NCI-H748 (cell line): Measurements from ENCODE around the gene GTSE1.

Experiments used
- DNase-seq: peaks from one replicate; lab custom pipeline; 2025; ENCODE audit not compliant: unreplicated experiment; lab: John Stamatoyannopoulos, UW

Gene GTSE1

DNA sequence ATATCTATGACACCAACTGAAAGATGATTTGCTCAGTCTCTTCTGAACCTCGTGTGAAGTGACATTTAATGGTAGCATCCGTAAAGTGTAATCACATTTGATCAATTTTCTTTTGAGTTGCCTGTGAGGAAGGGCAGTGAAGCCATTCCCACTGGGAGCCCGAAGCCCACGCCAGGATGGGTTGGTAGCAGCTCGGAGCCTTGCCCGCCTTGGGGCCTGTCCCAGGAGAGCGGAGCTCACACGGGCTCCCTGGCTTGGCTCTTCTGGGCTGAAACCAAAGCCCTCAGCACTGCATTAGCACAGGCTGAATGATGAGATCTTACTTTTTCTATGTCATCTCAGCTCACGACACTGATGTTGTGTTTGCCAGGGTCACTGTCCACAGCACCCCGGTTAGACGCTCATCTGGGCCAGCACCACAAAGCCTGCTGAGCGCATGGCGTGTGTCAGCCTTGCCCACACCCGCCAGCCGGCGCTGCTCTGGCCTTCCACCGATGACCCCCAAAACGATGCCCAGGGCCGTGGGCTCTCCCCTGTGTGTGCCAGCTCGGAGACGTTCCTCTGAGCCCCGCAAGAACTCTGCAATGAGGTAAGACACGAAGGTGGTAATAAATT is 29.5 kb downstream of the GTSE1 start:
- DNase-seq, result no peak

DNA sequence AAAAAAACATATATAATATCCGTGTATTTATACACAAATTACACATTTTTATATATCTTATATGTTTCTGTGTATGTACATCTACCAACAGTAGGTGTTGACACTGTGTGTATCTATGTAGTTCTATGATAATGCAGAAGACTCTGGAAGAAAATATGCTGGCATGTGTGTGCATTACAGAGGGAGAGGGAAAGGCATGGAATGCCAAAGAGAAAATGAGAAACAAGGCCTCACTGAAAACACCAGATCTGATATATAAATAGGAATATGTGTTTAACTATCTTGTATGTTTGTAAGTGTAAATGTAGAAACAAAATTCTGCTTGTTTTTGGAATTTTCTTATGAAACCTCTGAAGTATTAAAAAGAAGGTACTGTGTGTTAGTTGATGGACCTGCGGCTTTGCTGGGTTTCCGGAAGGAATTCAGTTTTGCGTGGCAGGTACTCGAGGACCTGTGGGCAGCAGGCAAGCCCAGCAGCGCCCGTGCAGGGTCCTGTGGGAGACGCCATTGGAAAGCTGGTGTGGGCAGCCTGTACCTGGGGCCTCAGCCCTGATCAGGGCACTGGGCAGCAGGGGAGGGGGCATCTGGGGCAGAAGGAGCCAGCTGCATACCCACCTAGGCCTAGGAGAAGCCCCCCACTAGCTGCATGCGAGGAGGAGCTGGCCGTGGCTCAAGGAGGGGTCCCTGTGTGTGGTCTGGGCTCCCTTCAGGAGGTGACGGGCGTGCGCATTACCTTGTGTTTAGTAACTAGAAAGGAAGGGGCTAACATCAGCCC is 31.2 kb downstream of the GTSE1 start:
- no peak for DNase-seq

GRCh38 chr22:46328797-46329196 is 32.1 kb downstream of the GTSE1 start:
- DNase-seq, result no peak

- DNase-seq, result no peak
Observed at GRCh38 chr22:46329616-46330015, 32.9 kb downstream of the GTSE1 start.

GRCh38 chr22:46330426-46330825 is 33.8 kb downstream of the GTSE1 start:
- no peak for DNase-seq

- no peak for DNase-seq
Observed at GRCh38 chr22:46331496-46331895, 34.8 kb downstream of the GTSE1 start.

DNA sequence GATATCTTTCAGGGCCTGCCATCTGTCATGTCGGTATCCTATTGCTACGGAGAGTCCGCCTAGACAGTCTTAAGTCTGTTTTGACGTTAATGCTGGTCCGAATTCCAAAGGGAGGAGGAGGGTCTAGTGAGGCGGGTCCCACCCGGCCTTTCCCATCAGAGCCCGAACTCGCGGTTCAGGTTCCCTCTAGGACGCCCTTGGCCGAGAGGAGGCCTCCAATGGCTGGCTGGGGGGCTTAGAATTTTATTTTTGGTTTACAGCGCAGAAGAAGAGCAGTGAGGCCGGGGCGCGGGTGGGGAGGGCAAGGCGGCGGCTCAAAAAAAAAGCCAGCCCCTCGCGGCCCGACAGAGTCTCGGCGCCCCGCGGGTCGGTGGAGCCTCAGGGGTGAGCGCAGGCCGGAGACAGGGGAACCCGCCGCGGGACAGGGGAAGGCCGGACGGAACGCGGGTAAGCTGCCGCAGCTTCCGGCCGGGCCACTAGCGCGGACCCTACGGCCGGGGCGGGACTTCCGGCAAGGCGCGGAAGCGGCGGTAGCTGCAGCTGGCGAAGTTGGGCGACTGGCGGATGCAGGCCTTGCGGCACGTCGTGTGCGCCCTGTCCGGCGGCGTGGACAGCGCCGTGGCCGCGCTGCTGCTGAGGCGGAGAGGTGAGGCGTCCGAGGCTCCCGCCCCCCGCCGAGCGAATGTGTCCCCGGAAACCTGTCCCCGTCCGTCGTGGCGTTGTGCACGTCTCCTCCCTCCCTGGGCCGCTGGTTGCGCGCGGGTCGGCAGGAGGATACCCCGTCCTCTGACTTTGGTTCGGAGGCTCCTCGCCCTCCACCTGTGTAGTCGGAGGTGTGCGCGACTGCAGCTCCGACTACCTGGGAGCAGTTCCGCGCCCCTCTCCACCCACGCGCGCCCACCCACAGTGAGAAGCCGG is 38.8 kb downstream of the GTSE1 start, which contains the start of gene TRMU:
TRMU (plus strand) TSS at position 514 of the 918 bp plus-strand sequence; CDS start at position 565, 51 bp downstream.
- peak; percentile 92 for DNase-seq

DNA sequence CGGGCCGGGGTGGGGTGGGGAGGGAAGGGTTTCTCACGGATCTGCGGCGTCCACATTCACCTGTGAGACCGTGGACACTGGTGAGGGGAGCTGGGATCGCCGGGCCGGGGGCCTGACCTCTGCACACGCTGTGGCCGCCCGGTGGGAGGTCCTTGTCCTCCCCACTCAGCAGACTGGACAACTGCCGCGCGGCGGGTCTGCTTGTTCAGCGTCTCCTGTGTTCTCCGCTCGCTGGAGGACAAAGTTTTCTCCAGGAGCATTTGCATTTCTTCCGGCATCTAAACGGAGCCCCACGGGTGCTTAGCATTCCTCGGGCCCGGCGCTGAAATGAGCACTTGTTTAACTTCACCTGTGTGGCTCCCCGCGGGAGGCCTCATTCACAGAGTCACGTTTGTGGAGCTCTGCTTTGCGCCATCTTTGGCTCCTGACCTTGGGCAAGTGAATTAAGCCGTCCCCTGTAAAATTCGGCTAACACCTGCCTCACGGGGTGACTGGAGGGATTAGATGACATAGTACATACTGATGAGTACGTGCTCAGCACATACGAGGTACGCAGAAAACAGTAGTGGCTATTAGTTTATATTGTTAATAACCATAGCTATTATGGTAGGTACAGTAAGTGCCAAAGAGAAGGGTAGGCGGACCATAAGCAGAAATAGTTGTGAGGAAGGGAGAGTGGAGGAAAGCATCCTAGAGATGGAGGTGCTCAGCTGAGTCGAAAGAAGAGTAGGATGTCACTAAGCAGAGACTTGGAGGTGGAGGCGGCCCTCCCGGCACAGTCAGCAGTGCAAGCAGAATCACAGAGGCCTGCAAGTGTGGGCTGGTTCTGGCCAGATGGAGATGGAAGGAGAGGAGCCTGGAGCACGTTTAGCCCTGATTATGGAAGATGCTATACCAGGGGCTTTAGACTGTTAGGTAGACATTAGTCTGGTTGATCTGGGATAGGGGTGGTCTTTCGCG is 39.7 kb downstream of the GTSE1 start:
- DNase-seq, result peak; percentile 54

- DNase-seq, result no peak
Observed at GRCh38 chr22:46337870-46338269, 41.2 kb downstream of the GTSE1 start.

DNA sequence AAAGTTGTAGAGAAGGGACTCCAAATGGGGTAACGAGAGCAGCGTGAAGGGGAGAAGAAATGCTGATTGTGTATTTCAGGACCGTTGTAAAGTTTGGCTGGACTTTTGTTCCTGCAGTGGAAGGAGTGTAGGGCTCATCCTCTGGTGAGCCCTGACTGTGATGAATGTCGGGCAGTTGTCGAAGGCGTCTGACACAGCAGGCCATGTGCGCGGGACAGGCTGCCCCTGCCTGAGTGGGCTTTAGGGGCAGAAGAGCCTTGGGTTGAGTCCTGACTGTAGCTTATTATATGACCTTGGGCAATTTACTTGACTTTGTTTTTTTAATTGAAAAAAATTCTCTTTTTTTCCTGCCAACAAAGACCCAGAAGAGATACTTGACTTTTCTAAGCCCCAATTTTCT is 42.0 kb downstream of the GTSE1 start:
- no peak for DNase-seq

DNA sequence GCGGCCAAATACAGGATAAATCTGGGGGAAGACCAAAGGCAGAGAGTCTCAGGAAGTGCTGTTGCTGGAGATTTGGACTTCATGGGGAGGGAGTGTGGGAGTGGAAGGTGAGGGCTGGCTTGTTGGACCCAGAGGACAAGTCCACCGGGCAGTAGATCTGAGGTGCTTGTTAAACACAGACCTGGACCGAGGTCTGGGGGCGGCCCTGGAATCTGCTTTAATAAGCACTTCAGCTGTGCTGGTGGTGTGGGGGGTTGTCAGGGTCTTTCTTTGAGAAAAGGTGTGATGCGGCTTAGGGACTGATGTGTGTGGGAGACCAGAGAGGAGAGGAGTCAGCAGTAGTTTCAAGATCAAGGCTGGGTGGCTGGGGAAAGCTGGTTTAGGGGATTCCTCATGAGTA is 43.3 kb downstream of the GTSE1 start:
- DNase-seq, result no peak

DNA sequence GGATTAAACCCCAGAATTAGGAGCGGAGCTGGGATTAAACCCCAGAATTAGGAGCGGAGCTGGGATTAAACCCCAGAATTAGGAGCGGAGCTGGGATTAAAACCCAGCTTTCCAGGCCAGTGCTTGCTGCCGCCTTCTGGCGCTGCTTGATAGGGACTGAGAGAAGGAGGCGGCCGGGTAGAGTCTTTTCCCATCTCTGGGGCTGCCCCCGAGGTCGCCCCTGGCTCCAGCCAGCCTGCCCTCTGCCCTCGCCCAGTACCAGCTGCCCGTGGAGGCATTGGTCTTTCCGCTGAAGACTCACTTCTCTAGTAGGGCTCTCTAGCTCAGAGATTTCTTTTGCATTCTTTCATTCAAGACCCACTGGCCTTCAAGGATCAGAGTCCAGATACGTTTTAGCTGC is 44.0 kb downstream of the GTSE1 start:
- no peak for DNase-seq

DNA sequence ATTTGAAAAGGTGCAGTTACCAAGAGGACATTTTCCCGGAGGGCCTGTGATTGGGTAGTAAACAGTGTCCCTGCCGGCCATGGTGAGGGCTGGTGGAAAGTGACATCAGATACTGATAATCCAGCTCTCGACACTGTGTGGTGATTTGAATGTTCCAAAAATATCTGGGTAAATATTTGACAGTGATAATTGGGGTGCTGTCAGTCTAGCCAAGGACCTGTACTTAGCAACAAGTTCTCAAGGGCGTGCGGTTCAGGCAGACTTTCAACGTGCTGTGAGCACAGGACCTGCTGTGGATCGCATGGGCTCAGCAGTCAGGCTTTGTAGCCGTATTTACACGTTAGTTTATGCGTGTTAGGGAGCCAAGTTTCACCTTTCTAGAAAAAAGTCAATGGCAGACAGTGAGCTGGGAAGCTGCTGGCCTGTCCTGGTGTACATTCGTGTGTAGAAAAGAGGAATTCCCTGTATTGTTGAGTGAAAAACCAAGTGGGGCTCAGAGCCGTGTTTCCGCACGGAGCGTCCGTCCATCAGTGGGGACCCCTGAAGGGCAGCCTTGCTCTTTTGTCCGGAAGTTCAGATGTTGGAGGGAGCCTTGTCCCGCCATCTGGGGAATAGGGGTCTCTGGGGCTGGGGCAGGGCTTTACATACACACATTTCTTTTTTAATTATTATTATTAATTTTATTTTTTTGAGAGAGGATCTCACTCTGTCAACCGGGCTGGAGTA is 50.2 kb downstream of the GTSE1 start:
- DNase-seq, result no peak

GRCh38 chr22:46347646-46348045 is 51.0 kb downstream of the GTSE1 start:
- no peak for DNase-seq

DNA sequence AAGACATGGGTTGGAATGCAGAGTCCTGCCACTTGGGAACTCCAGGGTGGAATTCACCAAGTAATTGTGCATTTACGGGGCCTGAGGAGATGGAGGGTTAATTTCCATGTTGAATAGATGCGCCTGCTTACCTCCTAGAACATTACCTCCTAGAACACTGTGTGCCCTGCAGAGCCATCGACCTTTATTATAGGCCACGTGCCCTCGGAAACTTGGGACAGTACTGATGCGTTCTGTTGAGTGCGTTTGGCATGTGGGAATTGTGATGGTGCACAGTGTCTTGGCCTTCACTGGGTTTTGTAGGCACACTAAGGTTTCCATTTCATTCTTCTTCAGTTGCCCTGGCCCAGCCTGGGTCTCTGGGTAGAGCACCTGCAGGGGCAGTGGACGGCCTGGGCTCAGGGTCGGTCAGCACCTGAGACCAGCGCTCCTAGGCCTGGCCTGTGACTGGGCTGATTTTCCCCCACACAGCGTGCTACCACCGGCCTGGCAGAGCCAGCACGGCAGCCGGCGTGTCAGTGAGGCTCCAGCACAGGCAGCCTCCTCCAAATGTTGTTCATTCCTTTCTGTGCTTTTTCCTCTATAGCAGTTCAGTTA is 51.5 kb downstream of the GTSE1 start:
- no peak for DNase-seq

- DNase-seq, result no peak
Observed at GRCh38 chr22:46349238-46349637, 52.6 kb downstream of the GTSE1 start.

- DNase-seq, result no peak
Observed at GRCh38 chr22:46349681-46350080, 53.0 kb downstream of the GTSE1 start.

DNA sequence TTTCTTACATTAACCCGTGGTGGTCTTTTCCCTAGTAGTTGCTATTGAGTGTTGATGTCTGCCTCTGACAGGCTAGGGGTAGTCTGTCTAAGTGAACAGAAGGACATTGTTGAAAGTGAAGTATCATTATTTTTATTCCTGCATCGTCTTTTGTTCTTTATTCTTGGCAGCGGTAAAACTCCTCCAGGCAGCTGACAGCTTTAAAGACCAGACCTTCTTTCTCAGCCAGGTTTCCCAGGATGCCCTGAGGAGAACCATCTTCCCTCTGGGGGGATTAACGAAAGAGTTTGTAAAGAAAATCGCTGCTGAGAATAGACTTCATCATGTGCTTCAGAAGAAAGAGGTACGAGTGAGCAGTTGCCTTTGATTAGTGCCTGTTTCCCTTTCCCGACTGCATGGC is 53.5 kb downstream of the GTSE1 start:
- DNase-seq, result no peak

- DNase-seq, result no peak
Observed at GRCh38 chr22:46350646-46351045, 54.0 kb downstream of the GTSE1 start.
